GM23338 (cell line): ENCODE data around the gene FAM168B. TPM values are rescaled to one million over a fixed set of nuclear protein-coding genes. Genes with fewer than 3 reads are reported as not detected.
A peak's percentile ranks its signal among the peaks of the same experiment; 100 is the strongest.

Experiments
- ATAC-seq: fragments of 200-7000 bp; cut with Tn5 transposase; 3 replicates; pipeline ENCODE4 v1.9.1; 2020
- DNase-seq: peaks from one replicate; pipeline ENCODE4 v3.0.0-alpha.2; 2015; ENCODE audit warnings: low spot score
- H2AFZ ChIP-seq: fragments of 200-600 bp; sonication (generic); 2 replicates; pipeline ENCODE4 v1.8.0; 2016; ENCODE audit warnings: antibody characterized with exemption, mild to moderate bottlenecking, moderate library complexity
- H3F3A ChIP-seq: fragments of 200-600 bp; sonication (generic); replicated peaks from 2 replicates; pipeline ENCODE4 v1.8.0; 2017; ENCODE audit warnings: antibody characterized with exemption, mixed run types, low read depth
- H3K27ac ChIP-seq: fragments of 200-600 bp; sonication (generic); 2 replicates; pipeline ENCODE4 v1.6.1; 2016; ENCODE audit warnings: low read depth
- H3K27me3 ChIP-seq: fragments of 200-600 bp; sonication (generic); 2 replicates; pipeline ENCODE4 v1.8.0; 2016; ENCODE audit warnings: mild to moderate bottlenecking, mixed run types, moderate library complexity; ENCODE audit not compliant: insufficient read depth
- H3K36me3 ChIP-seq: fragments of 200-600 bp; sonication (generic); 2 replicates; pipeline ENCODE4 v1.8.0; 2016; ENCODE audit warnings: mild to moderate bottlenecking; ENCODE audit not compliant: insufficient read depth
- H3K4me1 ChIP-seq: fragments of 200-600 bp; sonication (generic); 2 replicates; pipeline ENCODE4 v1.8.0; 2016; ENCODE audit warnings: mild to moderate bottlenecking, moderate library complexity; ENCODE audit not compliant: insufficient read depth
- H3K4me2 ChIP-seq: fragments of 200-600 bp; sonication (generic); 2 replicates; pipeline ENCODE4 v1.7.1; 2017; ENCODE audit warnings: mixed run types
- H3K4me3 ChIP-seq: fragments of 200-600 bp; sonication (generic); 2 replicates; pipeline ENCODE4 v1.6.1; 2016; ENCODE audit warnings: mixed run types
- H3K79me2 ChIP-seq: fragments of 200-600 bp; sonication (generic); replicated peaks from 2 replicates; pipeline ENCODE4 v1.8.0; 2017; ENCODE audit warnings: mild to moderate bottlenecking; ENCODE audit not compliant: insufficient read depth
- H3K9me2 ChIP-seq: fragments of 200-600 bp; sonication (generic); 2 replicates; pipeline ENCODE4 v1.8.0; 2017; ENCODE audit not compliant: insufficient read depth
- H4K20me1 ChIP-seq: fragments of 200-600 bp; sonication (generic); replicated peaks from 2 replicates; pipeline ENCODE4 v1.8.0; 2017; ENCODE audit warnings: mild to moderate bottlenecking; ENCODE audit not compliant: insufficient read depth
- H3K27ac Mint-ChIP-seq: 2 replicates; pipeline ENCODE4 v1.8.0; 2020; ENCODE audit warnings: inconsistent platforms, mild to moderate bottlenecking, moderate library complexity, mixed read lengths
- H3K27me3 Mint-ChIP-seq: 3 replicates; pipeline ENCODE4 v1.8.0; 2022; ENCODE audit warnings: low read depth, mild to moderate bottlenecking, moderate library complexity, mixed read lengths, inconsistent platforms; ENCODE audit not compliant: insufficient read depth, poor library complexity
- H3K36me3 Mint-ChIP-seq: 3 replicates; pipeline ENCODE4 v1.8.0; 2021; ENCODE audit warnings: low read depth, mild to moderate bottlenecking, inconsistent platforms, moderate library complexity, mixed read lengths
- H3K4me1 Mint-ChIP-seq: 3 replicates; pipeline ENCODE4 v1.8.0; 2020; ENCODE audit warnings: mild to moderate bottlenecking, inconsistent platforms, mixed read lengths
- H3K4me3 Mint-ChIP-seq: 3 replicates; pipeline ENCODE4 v1.8.0; 2021; ENCODE audit warnings: moderate library complexity, mild to moderate bottlenecking, inconsistent platforms, mixed read lengths
- H3K9me3 Mint-ChIP-seq: 3 replicates; pipeline ENCODE4 v1.8.0; 2020; ENCODE audit warnings: moderate library complexity, mild to moderate bottlenecking, inconsistent platforms, mixed read lengths
- CREB1 ChIP-seq: fragments of 250-450 bp; sonication (Bioruptor Pico); IDR thresholded peaks from 2 replicates; pipeline ENCODE4 v1.5.0; 2020; ENCODE audit warnings: low read depth, mild to moderate bottlenecking, moderate library complexity
- CTCF ChIP-seq, 2 experiments: fragments of 200-600 bp in 1 of 2; sonication (generic) in 1 of 2; conservative IDR thresholded peaks; 2 replicates each; pipeline versions ENCODE4 v1.5.1 to v1.6.1; 2016 to 2017; ENCODE audit warnings: antibody characterized with exemption in 2 of 2, low read depth in 2 of 2, mild to moderate bottlenecking in 2 of 2, moderate library complexity in 1 of 2
- ETS1 ChIP-seq: IDR thresholded peaks from 2 replicates; pipeline ENCODE4 v1.6.1; 2016; ENCODE audit warnings: antibody characterized with exemption
- EZH2phosphoT487 ChIP-seq: fragments of 200-600 bp; sonication (generic); IDR thresholded peaks from one replicate; pipeline ENCODE4 v1.8.1; 2018; ENCODE audit warnings: antibody characterized with exemption; ENCODE audit not compliant: unreplicated experiment
- NANOG ChIP-seq: IDR thresholded peaks from 2 replicates; pipeline ENCODE4 v1.6.1; 2016; ENCODE audit warnings: antibody characterized with exemption, borderline replicate concordance
- POLR2AphosphoS5 ChIP-seq: IDR thresholded peaks from 2 replicates; pipeline ENCODE4 v1.6.1; 2016; ENCODE audit warnings: antibody characterized with exemption, low read depth
- STAT1 ChIP-seq: IDR thresholded peaks from one replicate; pipeline ENCODE4 v1.6.1; 2016; ENCODE audit warnings: antibody characterized with exemption; ENCODE audit not compliant: unreplicated experiment
- ZNF114 ChIP-seq: fragments of 250-450 bp; sonication (Bioruptor Pico); IDR thresholded peaks from 2 replicates; pipeline ENCODE4 v1.5.0; 2020; ENCODE audit warnings: mild to moderate bottlenecking, moderate library complexity
- ZNF331 ChIP-seq: fragments of 250-450 bp; sonication (Bioruptor Pico); IDR thresholded peaks from 2 replicates; pipeline ENCODE4 v1.5.0; 2020; ENCODE audit warnings: low read depth, mild to moderate bottlenecking, moderate library complexity
- polyA plus RNA-seq: library from polyadenylated mRNA; unstranded; fragments of >200 nt; fragmentation: Nextera tagmentation; extraction: Ambion mirVana; gene quantifications from 2 replicates; pipeline ENCODE4 v1.2.1, GENCODE V29; 2016
- total RNA-seq: library from RNA; depleted of rRNA; stranded (reverse); fragments of >200 nt; shearing (Covaris generic); gene quantifications from 2 replicates; pipeline ENCODE4 v1.2.3, GENCODE V29; 2014
- TF ChIP-seq, protein P1 (sequence below): IDR thresholded peaks from one replicate; pipeline ENCODE4 v1.6.1; 2018; ENCODE audit warnings: antibody characterized with exemption; ENCODE audit not compliant: unreplicated experiment

FAM168B gene
- total and polyA plus RNA-seq, 2 experiments from 2014 or later = 18.8 to 76.8 TPM

GRCh38 chr2:131105950-131106801 lies 12.9 kb upstream of the FAM168B start (continued):
- TF ChIP-seq, protein P1, sequence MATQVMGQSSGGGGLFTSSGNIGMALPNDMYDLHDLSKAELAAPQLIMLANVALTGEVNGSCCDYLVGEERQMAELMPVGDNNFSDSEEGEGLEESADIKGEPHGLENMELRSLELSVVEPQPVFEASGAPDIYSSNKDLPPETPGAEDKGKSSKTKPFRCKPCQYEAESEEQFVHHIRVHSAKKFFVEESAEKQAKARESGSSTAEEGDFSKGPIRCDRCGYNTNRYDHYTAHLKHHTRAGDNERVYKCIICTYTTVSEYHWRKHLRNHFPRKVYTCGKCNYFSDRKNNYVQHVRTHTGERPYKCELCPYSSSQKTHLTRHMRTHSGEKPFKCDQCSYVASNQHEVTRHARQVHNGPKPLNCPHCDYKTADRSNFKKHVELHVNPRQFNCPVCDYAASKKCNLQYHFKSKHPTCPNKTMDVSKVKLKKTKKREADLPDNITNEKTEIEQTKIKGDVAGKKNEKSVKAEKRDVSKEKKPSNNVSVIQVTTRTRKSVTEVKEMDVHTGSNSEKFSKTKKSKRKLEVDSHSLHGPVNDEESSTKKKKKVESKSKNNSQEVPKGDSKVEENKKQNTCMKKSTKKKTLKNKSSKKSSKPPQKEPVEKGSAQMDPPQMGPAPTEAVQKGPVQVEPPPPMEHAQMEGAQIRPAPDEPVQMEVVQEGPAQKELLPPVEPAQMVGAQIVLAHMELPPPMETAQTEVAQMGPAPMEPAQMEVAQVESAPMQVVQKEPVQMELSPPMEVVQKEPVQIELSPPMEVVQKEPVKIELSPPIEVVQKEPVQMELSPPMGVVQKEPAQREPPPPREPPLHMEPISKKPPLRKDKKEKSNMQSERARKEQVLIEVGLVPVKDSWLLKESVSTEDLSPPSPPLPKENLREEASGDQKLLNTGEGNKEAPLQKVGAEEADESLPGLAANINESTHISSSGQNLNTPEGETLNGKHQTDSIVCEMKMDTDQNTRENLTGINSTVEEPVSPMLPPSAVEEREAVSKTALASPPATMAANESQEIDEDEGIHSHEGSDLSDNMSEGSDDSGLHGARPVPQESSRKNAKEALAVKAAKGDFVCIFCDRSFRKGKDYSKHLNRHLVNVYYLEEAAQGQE = no peak
- TF ChIP-seq NANOG (no peak), POLR2AphosphoS5 (no peak), EZH2phosphoT487 (no peak), CREB1 (CRISPR knock-in tag) (no peak), ETS1 (no peak)

- Histone ChIP-seq H3K9me2 (no peaks in the 10 kb centered on the region), H4K20me1 (peaks cover 41% of the 10 kb centered on the region), H3F3A (no peaks in the 10 kb centered on the region), H3K79me2 (peaks cover 51% of the 10 kb centered on the region), H3K4me3 (peak within 1 kb of the TSS; percentile 100), H3K27ac (peak within 1 kb of the TSS; percentile 79), H3K4me1 (peaks cover 15% of the 10 kb centered on the region; the same call in 1 of the 2 replicates), H3K36me3 (no peaks in the 10 kb centered on the region), H2AFZ (peak within 1 kb of the TSS; percentile 84), H3K4me2 (peak within 1 kb of the TSS; percentile 100), H3K27me3 (no peaks in the 10 kb centered on the region)
- peaks cover 23% of the 10 kb centered on the region for H3K4me1 Mint-ChIP-seq
- ATAC-seq = peak; percentile 83
- H3K36me3 Mint-ChIP-seq = peaks cover 3% of the 10 kb centered on the region; the same call in 1 of the 3 replicates
- peak within 1 kb of the TSS; percentile 96 for H3K27ac Mint-ChIP-seq
- H3K27me3 Mint-ChIP-seq = peaks cover 13% of the 10 kb centered on the region
- no peaks in the 10 kb centered on the region for H3K9me3 Mint-ChIP-seq
- peak within 1 kb of the TSS; percentile 89 for H3K4me3 Mint-ChIP-seq
- peak; percentile 84 for DNase-seq
- TF ChIP-seq EZH2phosphoT487 = no peak
- peak in 1 of 2 experiments; percentile 18; a peak in 1 of 4 replicates for TF ChIP-seq CTCF (conservative IDR thresholded peaks at IDR 0.05; ENCODE audit: low read depth in 2 of 2)
- TF ChIP-seq, protein P1 = no peak
- TF ChIP-seq ZNF114 (CRISPR knock-in tag) = no peak
- TF ChIP-seq ZNF331 (CRISPR knock-in tag) = no peak
- TF ChIP-seq CREB1 (CRISPR knock-in tag) = peak; percentile 95
- no peak for TF ChIP-seq STAT1
Observed at GRCh38 chr2:131105156-131105949, 12.1 kb upstream of the FAM168B start, which contains the start of gene PLEKHB2. Gene PLEKHB2 (plus strand): TSS chr2:131105336. CDS start chr2:131120942, 15,606 bp downstream.
